HEK293T (cell line): ENCODE measurements around the gene RBFOX2.

Source experiments
- CTCF ChIA-PET: fragments of 350-600 bp; formaldehyde crosslinking; extraction: SDS; loops from one replicate; lab custom pipeline; 2021; ENCODE audit warnings: antibody characterized with exemption, inconsistent platforms; lab: Yijun Ruan, JAX
- POLR2A ChIA-PET: fragments of 350-600 bp; formaldehyde crosslinking; extraction: SDS; loops from one replicate; lab custom pipeline; 2020; ENCODE audit warnings: antibody characterized with exemption, inconsistent platforms; lab: Yijun Ruan, JAX
- DNase-seq: peaks from one replicate; pipeline ENCODE4 v3.0.0; 2012; ENCODE audit warnings: mixed read lengths; ENCODE audit errors: extremely low spot score
- ARNT ChIP-seq: fragments of 450-650 bp; IDR thresholded peaks from 2 replicates; pipeline ENCODE4 v1.6.1; 2017; ENCODE audit warnings: mild to moderate bottlenecking
- BHLHE40 ChIP-seq: fragments of 450-650 bp; IDR thresholded peaks from 2 replicates; pipeline ENCODE4 v1.6.1; 2016; ENCODE audit warnings: mild to moderate bottlenecking, moderate library complexity, borderline replicate concordance
- CTBP1 ChIP-seq: fragments of 450-650 bp; IDR thresholded peaks from 2 replicates; pipeline ENCODE4 v1.6.1; 2016; ENCODE audit warnings: borderline replicate concordance
- ELF4 ChIP-seq: fragments of 450-650 bp; IDR thresholded peaks from 2 replicates; pipeline ENCODE4 v1.6.1; 2017; ENCODE audit warnings: antibody characterized with exemption
- FOXA1 ChIP-seq: fragments of 450-650 bp; IDR thresholded peaks from 2 replicates; pipeline ENCODE4 v1.6.1; 2016; ENCODE audit warnings: mild to moderate bottlenecking
- FOXK2 ChIP-seq: fragments of 450-650 bp; IDR thresholded peaks from 2 replicates; pipeline ENCODE4 v1.6.1; 2016; ENCODE audit warnings: mild to moderate bottlenecking
- FOXM1 ChIP-seq: fragments of 450-650 bp; IDR thresholded peaks from 2 replicates; pipeline ENCODE4 v1.6.1; 2017; ENCODE audit warnings: mild to moderate bottlenecking, borderline replicate concordance
- HDGF ChIP-seq: fragments of 450-650 bp; IDR thresholded peaks from 2 replicates; pipeline ENCODE4 v1.6.1; 2017; ENCODE audit warnings: antibody characterized with exemption, borderline replicate concordance
- L3MBTL2 ChIP-seq: fragments of 450-650 bp; conservative IDR thresholded peaks from 2 replicates; pipeline ENCODE4 v1.6.1; 2016; ENCODE audit warnings: mild to moderate bottlenecking
- LEF1 ChIP-seq: fragments of 450-650 bp; IDR thresholded peaks from 2 replicates; pipeline ENCODE4 v1.6.1; 2017; ENCODE audit warnings: mild to moderate bottlenecking, borderline replicate concordance
- NFRKB ChIP-seq: fragments of 450-650 bp; IDR thresholded peaks from 2 replicates; pipeline ENCODE4 v1.6.1; 2016; ENCODE audit warnings: mild to moderate bottlenecking, moderate library complexity
- PKNOX1 ChIP-seq: fragments of 450-650 bp; IDR thresholded peaks from 2 replicates; pipeline ENCODE4 v1.6.1; 2016
- SP1 ChIP-seq: fragments of 450-650 bp; IDR thresholded peaks from 2 replicates; pipeline ENCODE4 v1.6.1; 2017
- SUZ12 ChIP-seq: fragments of 450-650 bp; IDR thresholded peaks from 2 replicates; pipeline ENCODE4 v1.6.1; 2016; ENCODE audit warnings: mild to moderate bottlenecking
- TARDBP ChIP-seq: fragments of 450-650 bp; IDR thresholded peaks from 2 replicates; pipeline ENCODE4 v1.6.1; 2016
- ZNF384 ChIP-seq: fragments of 450-650 bp; IDR thresholded peaks from 2 replicates; pipeline ENCODE4 v1.6.1; 2016

Gene RBFOX2

GRCh38 chr22:35984183-35985175 lies 44.1 kb downstream of the RBFOX2 start:
- TF ChIP-seq SP1 (no peak), CTBP1 (no peak), FOXK2 (no peak), ARNT (no peak), NFRKB (no peak), L3MBTL2 (no peak), FOXM1 (no peak), ZNF384 (no peak), BHLHE40 (no peak), PKNOX1 (no peak), LEF1 (no peak)
- DNase-seq = no peak
- CTCF ChIA-PET = interaction anchor here (0.6 kb wide), 1 partner anchor 12 kb away, joined by 3 read pairs; no protein-coding TSS in a partner anchor
- POLR2A ChIA-PET = interaction anchor here (0.9 kb wide), 1 partner anchor 81 kb away, joined by 3 read pairs; no protein-coding TSS in a partner anchor

GRCh38 chr22:35981900-35982299 lies 46.7 kb downstream of the RBFOX2 start:
- CTCF ChIA-PET = no interaction called here
- no peak for DNase-seq
- POLR2A ChIA-PET = interaction anchor here (1.1 kb wide), 1 partner anchor 47 kb away, joined by 3 read pairs; the partner anchor contains the start of gene RBFOX2
- TF ChIP-seq SP1 (no peak), CTBP1 (no peak), FOXK2 (no peak), HDGF (no peak), ARNT (no peak), FOXM1 (no peak)

GRCh38 chr22:35978889-35979288 lies 49.7 kb downstream of the RBFOX2 start:
- DNase-seq = no peak
- ChIA-PET CTCF (interaction anchor here (0.5 kb wide), 1 partner anchor 12 kb away, joined by 3 read pairs; no protein-coding TSS in a partner anchor), POLR2A (no interaction called here)
- TF ChIP-seq LEF1 (no peak), PKNOX1 (no peak), L3MBTL2 (no peak), FOXA1 (no peak), HDGF (no peak), FOXK2 (no peak), FOXM1 (no peak), SP1 (no peak), SUZ12 (no peak), NFRKB (no peak)

GRCh38 chr22:35978201-35978600 lies 50.4 kb downstream of the RBFOX2 start:
- CTCF ChIA-PET = interaction anchor here (0.5 kb wide), 1 partner anchor 11 kb away, joined by 3 read pairs; no protein-coding TSS in a partner anchor
- TF ChIP-seq BHLHE40 = no peak
- no peak for TF ChIP-seq FOXM1
- TF ChIP-seq TARDBP = no peak
- TF ChIP-seq SP1 = no peak
- TF ChIP-seq NFRKB = no peak
- TF ChIP-seq ARNT = no peak
- no peak for TF ChIP-seq ELF4
- no peak for TF ChIP-seq L3MBTL2
- TF ChIP-seq FOXK2 = no peak
- no peak for TF ChIP-seq HDGF
- TF ChIP-seq PKNOX1 = no peak
- TF ChIP-seq ZNF384 = no peak
- TF ChIP-seq SUZ12 = no peak
- no peak for TF ChIP-seq FOXA1
- TF ChIP-seq LEF1 = no peak
- TF ChIP-seq CTBP1 = no peak
- no peak for DNase-seq
- POLR2A ChIA-PET = no interaction called here

GRCh38 chr22:35977136-35977535 lies 51.5 kb downstream of the RBFOX2 start:
- POLR2A ChIA-PET = no interaction called here
- DNase-seq = no peak
- CTCF ChIA-PET = no interaction called here
- TF ChIP-seq FOXM1 (no peak), FOXA1 (no peak), ARNT (no peak), ZNF384 (no peak), FOXK2 (no peak), ELF4 (no peak), L3MBTL2 (no peak), BHLHE40 (no peak), PKNOX1 (no peak), SUZ12 (no peak), NFRKB (no peak), LEF1 (no peak), CTBP1 (no peak), HDGF (no peak), TARDBP (no peak), SP1 (no peak)

- ChIA-PET CTCF (no interaction called here), POLR2A (interaction anchor here (0.7 kb wide), 1 partner anchor 92 kb away, joined by 3 read pairs; no protein-coding TSS in a partner anchor)
- no peak for TF ChIP-seq LEF1
- TF ChIP-seq CTBP1 = no peak
- TF ChIP-seq HDGF = no peak
- TF ChIP-seq ELF4 = no peak
- TF ChIP-seq NFRKB = no peak
- TF ChIP-seq FOXM1 = no peak
- no peak for TF ChIP-seq PKNOX1
- TF ChIP-seq FOXA1 = no peak
- TF ChIP-seq ZNF384 = no peak
- TF ChIP-seq FOXK2 = no peak
- no peak for TF ChIP-seq TARDBP
- TF ChIP-seq SUZ12 = no peak
- TF ChIP-seq L3MBTL2 = no peak
- TF ChIP-seq SP1 = no peak
- no peak for TF ChIP-seq BHLHE40
- no peak for TF ChIP-seq ARNT
- DNase-seq = no peak
These were observed 55.2 kb downstream of the RBFOX2 start for GRCh38 chr22:35973388-35973787.
